Stimulated activated CD8-positive, alpha-beta memory T cell treated with anti-CD3 and anti-CD28 coated beads, Interleukin-15, amount 100 ng/mL, for 24 hours (primary cell): ENCODE results near the gene UBXN6.

ENCODE experiments used
- DNase-seq: peaks from one replicate; pipeline ENCODE4 v3.0.0-alpha.2; 2020; ENCODE audit warnings: low read depth

Gene UBXN6

GRCh38 chr19:4457654-4458395 lies at the start of gene UBXN6:
Gene UBXN6 (minus strand): TSS chr19:4457794. CDS start chr19:4457697, 97 bp downstream.
- DNase-seq: peak; percentile 85

GRCh38 chr19:4507150-4507452 lies 49.5 kb upstream of the UBXN6 start:
- DNase-seq: no peak

GRCh38 chr19:4506449-4507149 lies 49.0 kb upstream of the UBXN6 start:
- DNase-seq: no peak

GRCh38 chr19:4505570-4506448 lies 48.2 kb upstream of the UBXN6 start:
- DNase-seq: no peak

GRCh38 chr19:4504891-4505569 lies 47.4 kb upstream of the UBXN6 start:
- no peak for DNase-seq

GRCh38 chr19:4504297-4504701 lies 46.7 kb upstream of the UBXN6 start:
- no peak for DNase-seq

- DNase-seq: no peak
These were observed 46.2 kb upstream of the UBXN6 start for GRCh38 chr19:4503825-4504170.

- DNase-seq: no peak
These were observed 45.7 kb upstream of the UBXN6 start for GRCh38 chr19:4503132-4503824.

GRCh38 chr19:4502282-4503131 lies 44.9 kb upstream of the UBXN6 start:
- DNase-seq: no peak

- no peak for DNase-seq
These were observed 44.1 kb upstream of the UBXN6 start for GRCh38 chr19:4501691-4502090.

- no peak for DNase-seq
These were observed 43.4 kb upstream of the UBXN6 start for GRCh38 chr19:4500841-4501591.

GRCh38 chr19:4499855-4500254 lies 42.3 kb upstream of the UBXN6 start:
- DNase-seq: no peak

GRCh38 chr19:4499318-4499717 lies 41.7 kb upstream of the UBXN6 start:
- no peak for DNase-seq

GRCh38 chr19:4498694-4499093 lies 41.1 kb upstream of the UBXN6 start:
- no peak for DNase-seq

GRCh38 chr19:4497770-4498389 lies 40.3 kb upstream of the UBXN6 start:
- DNase-seq: no peak

GRCh38 chr19:4496304-4496703 lies 38.7 kb upstream of the UBXN6 start:
- DNase-seq: no peak

GRCh38 chr19:4495471-4495870 lies 37.9 kb upstream of the UBXN6 start:
- no peak for DNase-seq

- DNase-seq: no peak
These were observed 37.1 kb upstream of the UBXN6 start for GRCh38 chr19:4494691-4495064.

- DNase-seq: no peak
These were observed 36.5 kb upstream of the UBXN6 start for GRCh38 chr19:4493929-4494690.
